IMR-90 (cell line): ENCODE data around the gene PSMA3. TPM values are rescaled to one million over a fixed set of nuclear protein-coding genes. Genes with fewer than 3 reads are reported as not detected.

Experiments
- ATAC-seq: fragments of 200-7000 bp; cut with Tn5 transposase; 2 replicates; pipeline ENCODE4 v1.9.1; 2020; ENCODE audit warnings: low read depth, mild to moderate bottlenecking, moderate library complexity
- BruUV-seq: library from RNA; stranded (reverse); fragments of 400-500 nt; replicated peaks from 2 replicates; lab custom pipeline; 2021; lab: Mats Ljungman, UMichigan
- CTCF ChIA-PET: fragments of 300-600 bp; formaldehyde crosslinking; extraction: SDS; loops from one replicate; lab custom pipeline; 2021; ENCODE audit warnings: antibody characterized with exemption; lab: Yijun Ruan, JAX
- POLR2A ChIA-PET: fragments of 300-600 bp; sonication (Branson Sonifier 250); formaldehyde crosslinking; loops from one replicate; lab custom pipeline; 2022; ENCODE audit warnings: antibody characterized with exemption; ENCODE audit not compliant: unreplicated experiment; lab: Charles Lee
- DNase-seq: peaks from one replicate; pipeline ENCODE4 v3.0.0; 2013
- H2AFZ ChIP-seq: replicated peaks from 2 replicates; pipeline ENCODE3; 2013; ENCODE audit warnings: low read length, mild to moderate bottlenecking; ENCODE audit not compliant: poor library complexity
- H2AK5ac ChIP-seq: 2 replicates; pipeline ENCODE4 v1.6.1; 2013; ENCODE audit warnings: low read depth, low read length, inconsistent platforms
- H2AK9ac ChIP-seq: replicated peaks from 2 replicates; pipeline ENCODE3; 2013; ENCODE audit warnings: mild to moderate bottlenecking, low read depth, low read length, moderate library complexity; ENCODE audit not compliant: poor library complexity
- H2BK120ac ChIP-seq: 2 replicates; pipeline ENCODE4 v1.6.1; 2013; ENCODE audit warnings: low read depth, low read length, inconsistent platforms
- H2BK15ac ChIP-seq: 3 replicates; pipeline ENCODE4 v1.6.1; 2013; ENCODE audit warnings: low read depth, low read length, inconsistent platforms
- H2BK20ac ChIP-seq: 2 replicates; pipeline ENCODE4 v1.6.1; 2013; ENCODE audit warnings: low read depth, mild to moderate bottlenecking, inconsistent platforms, low read length, moderate library complexity
- H2BK5ac ChIP-seq: 2 replicates; pipeline ENCODE4 v1.6.1; 2013; ENCODE audit warnings: mild to moderate bottlenecking, low read depth, low read length, inconsistent platforms; ENCODE audit not compliant: poor library complexity, severe bottlenecking
- H3K14ac ChIP-seq: replicated peaks from 2 replicates; pipeline ENCODE4 v1.6.1; 2013; ENCODE audit warnings: low read depth, low read length, inconsistent platforms
- H3K18ac ChIP-seq: 2 replicates; pipeline ENCODE4 v1.6.1; 2013; ENCODE audit warnings: low read depth, low read length, control low read depth
- H3K23ac ChIP-seq: 2 replicates; pipeline ENCODE4 v1.6.1; 2013; ENCODE audit warnings: low read depth, low read length, inconsistent platforms
- H3K27ac ChIP-seq: 2 replicates; pipeline ENCODE4 v1.5.1; 2013; ENCODE audit warnings: mild to moderate bottlenecking, control low read depth, low read length; ENCODE audit not compliant: insufficient read depth
- H3K27me3 ChIP-seq: 2 replicates; pipeline ENCODE4 v1.6.1; 2013; ENCODE audit warnings: low read length; ENCODE audit not compliant: control insufficient read depth, insufficient read depth
- H3K36me3 ChIP-seq: 2 replicates; pipeline ENCODE4 v1.6.1; 2013; ENCODE audit warnings: low read length, mixed read lengths; ENCODE audit not compliant: control insufficient read depth, insufficient read depth
- H3K4ac ChIP-seq: 2 replicates; pipeline ENCODE4 v1.6.1; 2013; ENCODE audit warnings: low read depth, low read length, inconsistent platforms
- H3K4me1 ChIP-seq: 2 replicates; pipeline ENCODE4 v1.6.1; 2013; ENCODE audit warnings: low read length, mixed read lengths; ENCODE audit not compliant: control insufficient read depth, insufficient read depth
- H3K4me2 ChIP-seq: 2 replicates; pipeline ENCODE4 v1.6.1; 2013; ENCODE audit warnings: low read depth, mild to moderate bottlenecking, control low read depth, low read length, moderate library complexity
- H3K4me3 ChIP-seq: 2 replicates; pipeline ENCODE4 v1.5.1; 2013; ENCODE audit warnings: low read depth, mild to moderate bottlenecking, control low read depth, low read length, moderate library complexity; ENCODE audit not compliant: insufficient read depth
- H3K56ac ChIP-seq: 2 replicates; pipeline ENCODE4 v1.6.1; 2013; ENCODE audit warnings: low read length, inconsistent platforms; ENCODE audit not compliant: insufficient read depth; ENCODE audit errors: extremely low read depth
- H3K79me1 ChIP-seq, 2 experiments: 2 replicates each; pipeline ENCODE4 v1.6.1; 2013; ENCODE audit warnings: low read length in 2 of 2, inconsistent platforms in 1 of 2, low read depth in 1 of 2
- H3K9ac ChIP-seq: 2 replicates; pipeline ENCODE4 v1.6.1; 2013; ENCODE audit warnings: low read depth, low read length, control low read depth
- H3K9me1 ChIP-seq: 2 replicates; pipeline ENCODE4 v1.6.1; 2013; ENCODE audit warnings: low read length, inconsistent platforms; ENCODE audit not compliant: insufficient read depth
- H3K9me3 ChIP-seq: 2 replicates; pipeline ENCODE4 v1.6.1; 2013; ENCODE audit warnings: low read length; ENCODE audit not compliant: control insufficient read depth, insufficient read depth
- H4K20me1 ChIP-seq: 2 replicates; pipeline ENCODE4 v1.6.1; 2013; ENCODE audit warnings: low read length, inconsistent platforms; ENCODE audit not compliant: insufficient read depth
- H4K5ac ChIP-seq: 2 replicates; pipeline ENCODE4 v1.6.1; 2013; ENCODE audit warnings: mild to moderate bottlenecking, low read depth, low read length, control low read depth
- H4K8ac ChIP-seq, 2 experiments: 2 replicates each; pipeline ENCODE4 v1.6.1; 2013; ENCODE audit warnings: low read depth in 2 of 2, low read length in 2 of 2, control low read depth in 1 of 2, inconsistent platforms in 1 of 2
- H4K91ac ChIP-seq: 2 replicates; pipeline ENCODE4 v1.6.1; 2013; ENCODE audit warnings: low read depth, low read length, inconsistent platforms; ENCODE audit not compliant: insufficient read depth
- BHLHE40 ChIP-seq: fragments of 150-350 bp; IDR thresholded peaks from 2 replicates; pipeline ENCODE4 v1.6.1; 2016; ENCODE audit warnings: mild to moderate bottlenecking, low read depth, low read length
- MAZ ChIP-seq: IDR thresholded peaks from 2 replicates; pipeline ENCODE4 v1.6.1; 2012; ENCODE audit warnings: low read depth, mild to moderate bottlenecking, low read length, improper control_type of control experiment, moderate library complexity, borderline replicate concordance
- MXI1 ChIP-seq: IDR thresholded peaks from 2 replicates; pipeline ENCODE4 v1.6.1; 2012; ENCODE audit warnings: low read depth, mild to moderate bottlenecking, low read length, moderate library complexity, borderline replicate concordance
- WGBS, 2 experiments: methylation state at CpG; one replicate each; pipeline versions ENCODE4 v1.1.5 to v1.1.7; 2013; ENCODE audit warnings: missing lambda C conversion rate in 2 of 2; ENCODE audit not compliant: insufficient read length in 1 of 2; ENCODE audit errors: extremely low coverage in 2 of 2; 5-methylcytosine and 5-hydroxymethylcytosine counted together
- dilution Hi-C: fragments of 300-500 bp; cut with HindIII; formaldehyde crosslinking; loops from one replicate; pipeline ENCODE4 v1.14.3; 2018; ENCODE audit warnings: low sequenced_read_pairs; ENCODE audit not compliant: unreplicated experiment
- in situ Hi-C: fragments of 300-500 bp; cut with MboI; formaldehyde crosslinking; loops from 3 replicates; pipeline ENCODE4 v1.14.3; 2019; ENCODE audit warnings: low sequenced_read_pairs, inconsistent platforms, mixed read lengths
- intact Hi-C: fragments of 100-400 bp; cut with micrococcal nuclease; formaldehyde crosslinking; loops from 2 replicates; pipeline ENCODE4 v1.10.0; 2022
- polyA plus RNA-seq, 3 experiments: library from polyadenylated mRNA; depleted of rRNA; stranded (reverse); fragments of >200 nt; gene quantifications; 2 replicates each; pipeline ENCODE4 v1.2.3, GENCODE V29; 2012; ENCODE audit warnings: low replicate concordance in 1 of 3
- total RNA-seq: library from RNA; depleted of rRNA; stranded (reverse); fragments of >200 nt; gene quantifications from 2 replicates; pipeline ENCODE4 v1.2.3, GENCODE V29; 2012

Gene PSMA3
- total and polyA plus RNA-seq, 2 of the 4 experiments (the other 2 are of a cell fraction), result 74.9 to 231 TPM

- peak; percentile 9 for ATAC-seq
These were observed 54.1 kb downstream of the PSMA3 start, which contains the start of gene ARID4A for GRCh38 chr14:58298477-58299400. ARID4A (plus strand) TSS chr14:58298555; CDS start chr14:58299855, 1,300 bp downstream.

More at GRCh38 chr14:58298477-58299400, 54.1 kb downstream of the PSMA3 start, which contains the start of gene ARID4A:
- Histone ChIP-seq H3K4ac (peak within 1 kb of the TSS; percentile 96), H3K9ac (peak within 1 kb of the TSS; percentile 98), H2AFZ (peak within 1 kb of the TSS; percentile 97), H3K56ac (peak within 1 kb of the TSS; percentile 100), H3K14ac (peak within 1 kb of the TSS; percentile 99), H3K4me2 (peak within 1 kb of the TSS; percentile 93), H3K4me3 (peak within 1 kb of the TSS; percentile 73), H4K91ac (peak within 1 kb of the TSS; percentile 97), H2BK120ac (peak within 1 kb of the TSS; percentile 84), H2BK20ac (peak within 1 kb of the TSS; percentile 50; the same call in 1 of the 2 replicates), H4K8ac (peak within 1 kb of the TSS; percentile 76 to 100), H3K27ac (peak within 1 kb of the TSS; percentile 98), H2BK5ac (peak within 1 kb of the TSS; percentile 97), H3K36me3 (peaks cover 17% of the 10 kb centered on the region), H3K4me1 (no peaks in the 10 kb centered on the region), H3K23ac (peak within 1 kb of the TSS; percentile 95), H2AK5ac (peak within 1 kb of the TSS; percentile 97), H3K27me3 (no peaks in the 10 kb centered on the region), H4K5ac (peak within 1 kb of the TSS; percentile 96), H3K9me1 (peaks cover 6% of the 10 kb centered on the region), H4K20me1 (peaks cover 39% of the 10 kb centered on the region), H2AK9ac (peak within 1 kb of the TSS; percentile 97), H3K9me3 (no peaks in the 10 kb centered on the region), H2BK15ac (peak within 1 kb of the TSS; percentile 96; the same call in 2 of the 3 replicates), H3K18ac (peak within 1 kb of the TSS; percentile 93), H3K79me1 (peaks cover 7 to 29% of the 10 kb centered on the region in 2 experiments)
- intact Hi-C loops, result loop anchor here (2.0 kb wide), 1 partner anchor 128 kb away; the partner anchor contains the start of genes KIAA0586 and TIMM9
- POLR2A ChIA-PET, result interaction anchor here (0.5 to 1.0 kb wide), 4 partner anchors 17 to 187 kb away, joined by 3 to 8 read pairs (median 4); partner anchors contain the start of gene PSMA3
- dilution Hi-C loops, result no loop called here
- DNase-seq, result no peak
- no peak for TF ChIP-seq MAZ
- no peak for TF ChIP-seq BHLHE40
- 0 out of 2 replicates have a peak, but pooled peaks have one; percentile 5 for TF ChIP-seq MXI1
- 0% methylated on average over 15 of the region's 79 CpGs; no CpG with 5 or more reads in 1 of the 2 experiments for WGBS, 2 experiments
- no TSS peak for BruUV-seq
- in situ Hi-C loops, result no loop called here
- CTCF ChIA-PET, result interaction anchor here (0.6 kb wide), 1 partner anchor 187 kb away, joined by 3 read pairs; no protein-coding TSS in a partner anchor
